K562 (cell line): ENCODE results near the gene SLC22A23. TPM values are rescaled to one million over a fixed set of nuclear protein-coding genes. Genes with fewer than 3 reads are reported as not detected.

Experiments used
- AFF1 ChIP-seq, 2 experiments: fragments of 450-650 bp; IDR thresholded peaks; 2 replicates each; pipeline ENCODE4 v1.6.1; 2018; ENCODE audit warnings: mild to moderate bottlenecking in 2 of 2, low read depth in 1 of 2; ENCODE audit not compliant: partially characterized antibody in 2 of 2
- BCOR ChIP-seq: fragments of 450-650 bp; IDR thresholded peaks from 2 replicates; pipeline ENCODE4 v1.6.1; 2016
- KAT2B ChIP-seq: IDR thresholded peaks from one replicate; pipeline ENCODE4 v1.6.1; 2012; ENCODE audit warnings: low read depth, mild to moderate bottlenecking, control low read depth, inconsistent platforms, low read length, moderate library complexity
- MGA ChIP-seq: fragments of 450-650 bp; IDR thresholded peaks from 2 replicates; pipeline ENCODE4 v1.6.1; 2016; ENCODE audit warnings: mild to moderate bottlenecking, moderate library complexity
- NCOA1 ChIP-seq: fragments of 450-650 bp; IDR thresholded peaks from 2 replicates; pipeline ENCODE4 v1.6.1; 2016; ENCODE audit warnings: low read depth
- SP1 ChIP-seq: sonication (generic); formaldehyde crosslinking; IDR thresholded peaks from 2 replicates; pipeline ENCODE4 v1.8.1; 2022; ENCODE audit warnings: mild to moderate bottlenecking, missing genetic modification reagents
- TFAP4 ChIP-seq: sonication (generic); formaldehyde crosslinking; IDR thresholded peaks from 2 replicates; pipeline ENCODE4 v1.8.0; 2022; ENCODE audit warnings: missing genetic modification reagents, mild to moderate bottlenecking, moderate library complexity, borderline replicate concordance
- TGIF2 ChIP-seq: sonication (generic); formaldehyde crosslinking; IDR thresholded peaks from 2 replicates; pipeline ENCODE4 v1.8.1; 2022; ENCODE audit warnings: mild to moderate bottlenecking, missing genetic modification reagents, moderate library complexity
- ZNF197 ChIP-seq: fragments of 200-800 bp; sonication (Bioruptor generic); IDR thresholded peaks from 2 replicates; pipeline ENCODE4 v1.6.1; 2016; ENCODE audit warnings: low read depth, missing genetic modification characterization, missing compliant biosample characterization
- ZNF583 ChIP-seq: fragments of 250-450 bp; sonication (Bioruptor Pico); IDR thresholded peaks from 2 replicates; pipeline ENCODE4 v1.4.0; 2020
- ZNF655 ChIP-seq: fragments of 250-450 bp; sonication (Bioruptor Pico); IDR thresholded peaks from 2 replicates; pipeline ENCODE4 v1.5.0; 2021
- polyA plus RNA-seq, 8 experiments: library from polyadenylated mRNA; depleted of rRNA in 4 of 8; stranded (reverse) in 5 of 8; unstranded in 3 of 8; fragments of >200 nt; fragmentation: Nextera tagmentation in 2 of 8; fragmentation: Illumina TruSeq in 1 of 8; extraction: Ambion mirVana in 2 of 8; extraction: Trizol in 1 of 8; gene quantifications; 2 replicates each; pipeline versions ENCODE4 v1.2.1 to v1.2.3, GENCODE V29; 2011 to 2014; ENCODE audit warnings: inconsistent platforms in 1 of 8, missing spikeins in 1 of 8
- total RNA-seq, 7 experiments: library from RNA; depleted of rRNA in 6 of 7; stranded (reverse); fragments of >200 nt in 6 of 7; fragmentation: Illumina TruSeq in 2 of 7; extraction: Trizol in 2 of 7; gene quantifications; 2 replicates each; pipeline versions ENCODE4 v1.2.1 to v1.2.3, GENCODE V29; 2011 to 2021; ENCODE audit warnings: low replicate concordance in 1 of 7

Gene SLC22A23
- total and polyA plus RNA-seq, 9 of the 15 experiments (the other 6 are each of a cell fraction or from before 2014, with no cell fraction given): 0.30 to 8.7 (median 2.5) TPM

GRCh38 chr6:3252369-3252768, 204.5 kb downstream of the SLC22A23 start (continued):
- TF ChIP-seq MGA (peak; percentile 25; the same call in 1 of the 2 replicates), NCOA1 (no peak), BCOR (no peak), ZNF197 (CRISPR knock-in tag) (no peak), AFF1 (IDR thresholded peaks at IDR 0.05; ENCODE audit: low read depth in 1 of 2, partially characterized antibody in 2 of 2) (no peak), KAT2B (no peak), TGIF2 (CRISPR knock-in tag) (no peak), ZNF583 (CRISPR knock-in tag) (no peak), TFAP4 (CRISPR knock-in tag) (peak; percentile 61), SP1 (CRISPR knock-in tag) (peak; percentile 51; the same call in 1 of the 2 replicates), ZNF655 (CRISPR knock-in tag) (no peak)
